Measurements from ENCODE around the gene RNFT2. TPM values are rescaled to one million over a fixed set of nuclear protein-coding genes. Genes with fewer than 3 reads are reported as not detected.
"Not testable (repeated sequence)": the region's sequence is repeated elsewhere in the genome, so short reads cannot be mapped to it uniquely, and the experiment has no call there.

The RNFT2 gene
- total and polyA plus RNA-seq, 5 donors = 0.81 to 3.8 (median 2.5) TPM

- no peak for DNase-seq
Measured at GRCh38 chr12:116773276-116773731, 35.2 kb downstream of the RNFT2 start.

GRCh38 chr12:116774020-116774419, 35.9 kb downstream of the RNFT2 start:
- WGBS = 71% methylated on average over 4 of the region's 4 CpGs
- H3K9me3 ChIP-seq (ENCODE audit: control insufficient read depth, low read length) = no peaks in the 10 kb centered on the region
- H3K27me3 ChIP-seq (ENCODE audit: control insufficient read depth, insufficient read depth) = no peaks in the 10 kb centered on the region
- no peak overlapping the region for H3K27ac ChIP-seq (ENCODE audit: low read length)
- ATAC-seq (no peak), DNase-seq (no peak)
- H3K4me1 ChIP-seq (ENCODE audit: control insufficient read depth, insufficient read depth, low read length) = no peaks in the 10 kb centered on the region
- H3K4me3 ChIP-seq (ENCODE audit: low read length) = no peak overlapping the region
- intact Hi-C loops (cut with DNase I) = no loop called here

More at GRCh38 chr12:116773276-116773731, 35.2 kb downstream of the RNFT2 start:
- Histone ChIP-seq H3K27me3 (ENCODE audit: control insufficient read depth, insufficient read depth) (no peaks in the 10 kb centered on the region), H3K27ac (ENCODE audit: low read length) (no peak overlapping the region), H3K4me3 (ENCODE audit: low read length) (no peak overlapping the region), H3K9me3 (ENCODE audit: control insufficient read depth, low read length) (no peaks in the 10 kb centered on the region), H3K4me1 (ENCODE audit: control insufficient read depth, insufficient read depth, low read length) (no peaks in the 10 kb centered on the region)
- WGBS = 69% methylated on average over 4 of the region's 4 CpGs
- intact Hi-C loops (cut with DNase I) = no loop called here
- peak; percentile 72 to 88 for ATAC-seq

GRCh38 chr12:116777245-116777644, 39.1 kb downstream of the RNFT2 start:
- no peaks in the 10 kb centered on the region for H3K4me1 ChIP-seq (ENCODE audit: control insufficient read depth, insufficient read depth, low read length)
- no peaks in the 10 kb centered on the region for H3K27me3 ChIP-seq (ENCODE audit: control insufficient read depth, insufficient read depth)
- H3K27ac ChIP-seq (ENCODE audit: low read length) = no peak overlapping the region
- intact Hi-C loops (cut with DNase I) = no loop called here
- no peak overlapping the region for H3K4me3 ChIP-seq (ENCODE audit: low read length)
- ATAC-seq (no peak), DNase-seq (no peak)
- 91% methylated on average over 1 of the region's 1 CpG for WGBS
- H3K9me3 ChIP-seq (ENCODE audit: control insufficient read depth, low read length) = no peaks in the 10 kb centered on the region

- no peak overlapping the region for H3K4me3 ChIP-seq (ENCODE audit: low read length)
- no peak overlapping the region for H3K27ac ChIP-seq (ENCODE audit: low read length)
- WGBS = 84% methylated on average over 2 of the region's 2 CpGs
- no peaks in the 10 kb centered on the region for H3K27me3 ChIP-seq (ENCODE audit: control insufficient read depth, insufficient read depth)
- intact Hi-C loops (cut with DNase I) = no loop called here
- no peaks in the 10 kb centered on the region for H3K4me1 ChIP-seq (ENCODE audit: control insufficient read depth, insufficient read depth, low read length)
- no peak for ATAC-seq
- no peak for DNase-seq
- no peaks in the 10 kb centered on the region for H3K9me3 ChIP-seq (ENCODE audit: control insufficient read depth, low read length)
Measured at GRCh38 chr12:116779597-116779996, 41.5 kb downstream of the RNFT2 start.

GRCh38 chr12:116780942-116781341, 42.8 kb downstream of the RNFT2 start:
- no peak overlapping the region for H3K27ac ChIP-seq (ENCODE audit: low read length)
- 74% methylated on average over 4 of the region's 4 CpGs for WGBS
- no peaks in the 10 kb centered on the region for H3K27me3 ChIP-seq (ENCODE audit: control insufficient read depth, insufficient read depth)
- no peak overlapping the region for H3K4me3 ChIP-seq (ENCODE audit: low read length)
- ATAC-seq (no peak), DNase-seq (no peak)
- H3K4me1 ChIP-seq (ENCODE audit: control insufficient read depth, insufficient read depth, low read length) = no peaks in the 10 kb centered on the region
- H3K9me3 ChIP-seq (ENCODE audit: control insufficient read depth, low read length) = no peaks in the 10 kb centered on the region
- intact Hi-C loops (cut with DNase I) = no loop called here

GRCh38 chr12:116783525-116784237, 45.6 kb downstream of the RNFT2 start:
- intact Hi-C loops (cut with DNase I) = no loop called here
- no peak for DNase-seq
- H3K9me3 ChIP-seq (ENCODE audit: control insufficient read depth, low read length) = no peaks in the 10 kb centered on the region
- no peak overlapping the region for H3K27ac ChIP-seq (ENCODE audit: low read length)
- no peaks in the 10 kb centered on the region for H3K4me1 ChIP-seq (ENCODE audit: control insufficient read depth, insufficient read depth, low read length)
- ATAC-seq = no peak
- H3K4me3 ChIP-seq (ENCODE audit: low read length) = no peak overlapping the region
- 78% methylated on average over 6 of the region's 6 CpGs for whole genome bisulfite sequencing
- H3K27me3 ChIP-seq (ENCODE audit: control insufficient read depth, insufficient read depth) = no peaks in the 10 kb centered on the region

GRCh38 chr12:116784238-116784612, 46.1 kb downstream of the RNFT2 start:
- WGBS = 94% methylated on average over 7 of the region's 7 CpGs
- ATAC-seq = no peak
- no peaks in the 10 kb centered on the region for H3K9me3 ChIP-seq (ENCODE audit: control insufficient read depth, low read length)

GRCh38 chr12:116789562-116789961, 51.4 kb downstream of the RNFT2 start:
- H3K27me3 ChIP-seq (ENCODE audit: control insufficient read depth, insufficient read depth); ATAC-seq; H3K27ac ChIP-seq (ENCODE audit: low read length); intact Hi-C loops (cut with DNase I); H3K4me1 ChIP-seq (ENCODE audit: control insufficient read depth, insufficient read depth, low read length); H3K9me3 ChIP-seq (ENCODE audit: control insufficient read depth, low read length); H3K4me3 ChIP-seq (ENCODE audit: low read length); DNase-seq: not testable (repeated sequence)

More at GRCh38 chr12:116784238-116784612, 46.1 kb downstream of the RNFT2 start:
- no peak for DNase-seq
- intact Hi-C loops (cut with DNase I) = no loop called here
- no peak overlapping the region for H3K4me3 ChIP-seq (ENCODE audit: low read length)
- H3K27ac ChIP-seq (ENCODE audit: low read length) = no peak overlapping the region
- no peaks in the 10 kb centered on the region for H3K27me3 ChIP-seq (ENCODE audit: control insufficient read depth, insufficient read depth)
- no peaks in the 10 kb centered on the region for H3K4me1 ChIP-seq (ENCODE audit: control insufficient read depth, insufficient read depth, low read length)

GRCh38 chr12:116790066-116790465, 52.0 kb downstream of the RNFT2 start:
- DNase-seq = no peak
- Histone ChIP-seq H3K4me3 (ENCODE audit: low read length) (no peak overlapping the region), H3K9me3 (ENCODE audit: control insufficient read depth, low read length) (no peaks in the 10 kb centered on the region), H3K4me1 (ENCODE audit: control insufficient read depth, insufficient read depth, low read length) (no peaks in the 10 kb centered on the region), H3K27ac (ENCODE audit: low read length) (no peak overlapping the region), H3K27me3 (ENCODE audit: control insufficient read depth, insufficient read depth) (no peaks in the 10 kb centered on the region)
- no peak for ATAC-seq
- 64% methylated on average over 1 of the region's 1 CpG for WGBS
- intact Hi-C loops (cut with DNase I) = no loop called here

GRCh38 chr12:116792403-116792802, 54.3 kb downstream of the RNFT2 start:
- no peaks in the 10 kb centered on the region for H3K9me3 ChIP-seq (ENCODE audit: control insufficient read depth, low read length)
- no peak for ATAC-seq
- 81% methylated on average over 10 of the region's 10 CpGs for WGBS

GRCh38 chr12:116794725-116795124, 56.6 kb downstream of the RNFT2 start:
- Histone ChIP-seq H3K27me3 (ENCODE audit: control insufficient read depth, insufficient read depth) (no peaks in the 10 kb centered on the region), H3K9me3 (ENCODE audit: control insufficient read depth, low read length) (no peaks in the 10 kb centered on the region), H3K4me1 (ENCODE audit: control insufficient read depth, insufficient read depth, low read length) (no peaks in the 10 kb centered on the region), H3K4me3 (ENCODE audit: low read length) (no peak overlapping the region), H3K27ac (ENCODE audit: low read length) (no peak overlapping the region)
- ATAC-seq (no peak), DNase-seq (no peak)
- WGBS = 92% methylated on average over 4 of the region's 4 CpGs
- intact Hi-C loops (cut with DNase I) = no loop called here

More at GRCh38 chr12:116792403-116792802, 54.3 kb downstream of the RNFT2 start:
- intact Hi-C loops (cut with DNase I) = no loop called here
- Histone ChIP-seq H3K27ac (ENCODE audit: low read length) (no peak overlapping the region), H3K4me1 (ENCODE audit: control insufficient read depth, insufficient read depth, low read length) (no peaks in the 10 kb centered on the region), H3K27me3 (ENCODE audit: control insufficient read depth, insufficient read depth) (no peaks in the 10 kb centered on the region), H3K4me3 (ENCODE audit: low read length) (no peak overlapping the region)
- DNase-seq = no peak

GRCh38 chr12:116797885-116798284, 59.8 kb downstream of the RNFT2 start:
- Histone ChIP-seq H3K27ac (ENCODE audit: low read length) (no peak overlapping the region), H3K4me1 (ENCODE audit: control insufficient read depth, insufficient read depth, low read length) (no peaks in the 10 kb centered on the region), H3K9me3 (ENCODE audit: control insufficient read depth, low read length) (no peaks in the 10 kb centered on the region), H3K4me3 (ENCODE audit: low read length) (no peak overlapping the region), H3K27me3 (ENCODE audit: control insufficient read depth, insufficient read depth) (no peaks in the 10 kb centered on the region)
- no peak for DNase-seq
- WGBS = 76% methylated on average over 6 of the region's 6 CpGs
- intact Hi-C loops (cut with DNase I) = no loop called here
- peak; percentile 40 to 52 for ATAC-seq
